Right ventricle myocardium superior (tissue), 1 donor: ENCODE data around the gene DCTD. TPM values are rescaled to one million over a fixed set of nuclear protein-coding genes. Genes with fewer than 3 reads are reported as not detected.

ENCODE experiments used
- ATAC-seq: fragments of 200-7000 bp; cut with Tn5 transposase; one replicate; pipeline ENCODE4 v1.9.1; 2020; ENCODE audit warnings: mild to moderate bottlenecking; ENCODE audit not compliant: poor library complexity
- DNase-seq: peaks from one replicate; pipeline ENCODE4 v3.0.0-alpha.2; 2020
- intact Hi-C: fragments of 100-400 bp; cut with DNase I; formaldehyde crosslinking; loops from one replicate; pipeline ENCODE4 v1.11.2; 2022
- long read RNA-seq: library from polyadenylated mRNA; unstranded; transcript quantifications from one replicate; pipeline ENCODE4 v2.0.0, GENCODE V29; 2021
- total RNA-seq: library from RNA; stranded (reverse); fragmentation: NEBNext Ultra II Directional; extraction: Animal tissue kit (Norgen Biotek cat#: 25700); gene quantifications from one replicate; pipeline ENCODE4 v1.2.1, GENCODE V29; 2021
- donor health status: DM: no; HTN: yes; CAD: no; lungs with severe emphysema.

Gene DCTD
- total RNA-seq: 38.0 TPM
- long read RNA-seq, transcript DCTD-202 (6 exons, 1,972 nt): minor isoform, 14 of 63 reads
- long read RNA-seq, transcript DCTD-201 (6 exons, 1,931 nt): major isoform, 35 of 63 reads
- long read RNA-seq, partial matches to known transcripts: 2 of 63 reads
- long read RNA-seq, other reads (novel, unspliced or antisense): 7 of 63 reads

DNA sequence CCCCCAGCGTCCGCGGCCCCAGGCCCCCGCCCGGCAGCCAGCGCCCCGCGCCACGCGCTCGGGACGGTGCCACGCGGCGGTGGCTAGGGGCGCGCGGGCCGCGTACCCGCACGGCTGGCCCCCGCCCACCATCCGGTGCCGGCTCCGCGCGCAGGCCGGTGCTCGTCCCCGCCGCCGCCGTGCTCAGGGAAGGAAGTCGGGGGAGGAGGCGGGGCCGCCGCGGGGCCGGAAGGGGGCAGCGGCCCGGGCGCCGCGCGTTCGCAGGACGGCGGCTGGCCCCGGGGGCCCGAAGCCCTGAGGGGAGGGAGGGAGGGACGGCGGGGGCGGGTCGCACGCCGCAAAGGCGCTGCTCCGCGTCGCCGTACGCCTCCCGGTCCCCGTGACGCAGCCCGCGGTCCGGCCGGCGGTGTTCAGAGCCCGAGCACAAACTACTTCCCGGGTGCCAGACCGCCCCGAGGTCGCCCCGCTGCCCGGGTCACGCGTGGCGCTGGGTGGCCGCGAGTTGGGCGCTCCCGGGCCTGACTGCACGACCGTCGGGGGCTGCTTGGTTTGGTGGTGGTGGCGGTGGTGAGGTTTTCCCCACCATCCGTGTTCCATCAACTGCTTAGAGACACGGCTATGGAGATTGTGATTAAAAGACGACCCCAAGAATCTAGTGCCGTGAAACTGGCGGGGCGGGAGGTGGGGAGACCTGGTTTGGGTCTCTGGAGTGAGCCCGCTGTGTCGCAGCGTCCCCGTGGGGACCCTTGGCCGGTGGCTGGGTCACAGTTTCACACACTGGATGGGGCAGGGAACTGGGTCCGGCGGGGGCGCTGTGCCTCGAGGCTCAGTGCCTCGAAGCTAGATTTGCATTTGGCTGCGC, at the start of gene DCTD:
Gene DCTD (minus strand): TSS at position 205 of the 862 bp plus-strand sequence. CDS start 1,818 bp downstream, outside the sequence.
- intact Hi-C loops: no loop called here
- peak; percentile 95 for ATAC-seq

DNA sequence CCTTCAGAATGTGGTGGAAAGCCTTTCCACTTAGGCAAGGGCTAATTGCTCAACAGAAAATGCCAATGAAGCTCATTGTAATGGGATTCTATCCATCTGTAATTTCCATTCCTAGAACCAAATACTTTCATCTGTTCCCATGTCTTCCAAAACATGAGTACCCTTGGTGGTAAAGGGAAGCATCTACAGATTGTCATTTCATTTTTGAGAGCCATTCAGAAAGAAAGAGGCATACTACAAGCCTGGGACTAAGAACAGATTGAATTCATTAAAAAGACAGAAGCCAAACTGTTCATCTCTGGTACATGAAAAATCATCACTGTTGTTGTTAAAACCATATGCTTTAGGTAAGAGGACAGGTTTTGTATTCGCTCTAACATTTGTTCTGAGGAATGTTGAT, 43.6 kb upstream of the DCTD start:
- DNase-seq: no peak
- intact Hi-C loops: no loop called here
- no peak for ATAC-seq

More for the DNA sequence above, at the start of gene DCTD:
- DNase-seq: peak; percentile 90

DNA sequence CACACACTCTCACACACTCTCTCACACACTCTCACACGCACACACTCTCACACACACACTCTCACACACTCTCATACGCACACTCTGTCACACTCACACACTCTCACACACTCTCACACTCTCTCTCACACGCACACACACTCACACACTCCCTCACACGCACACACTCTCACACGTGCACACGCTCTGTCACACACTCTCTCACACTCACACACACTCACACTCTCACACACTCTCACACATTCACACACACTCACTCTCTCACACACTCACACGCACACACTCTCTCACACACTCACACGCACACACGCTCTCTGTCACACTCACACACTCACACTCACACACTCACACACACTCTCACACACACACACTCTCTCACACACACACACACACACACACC, 43.0 kb upstream of the DCTD start:
- DNase-seq: no peak
- intact Hi-C loops: no loop called here
- no peak for ATAC-seq

DNA sequence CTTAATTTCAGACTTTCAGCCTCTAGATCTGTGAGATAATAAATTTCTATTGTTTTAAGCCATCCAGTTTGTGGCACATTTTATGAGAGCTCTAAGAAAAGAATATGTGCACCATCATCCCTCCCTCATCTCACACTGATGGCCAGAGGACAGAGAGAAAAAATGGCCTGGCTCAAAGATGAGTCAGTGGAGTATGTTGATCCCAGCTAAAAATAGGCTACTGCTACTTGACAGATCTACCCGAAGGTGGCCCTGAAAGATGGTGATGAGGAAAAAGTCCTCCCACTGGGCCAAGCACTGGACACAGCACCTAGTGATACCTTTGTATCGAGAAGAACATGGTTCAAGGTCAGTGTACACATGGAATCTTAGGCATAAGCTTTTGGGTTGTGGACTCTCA, 38.2 kb upstream of the DCTD start:
- no peak for ATAC-seq
- intact Hi-C loops: no loop called here
- DNase-seq: no peak

DNA sequence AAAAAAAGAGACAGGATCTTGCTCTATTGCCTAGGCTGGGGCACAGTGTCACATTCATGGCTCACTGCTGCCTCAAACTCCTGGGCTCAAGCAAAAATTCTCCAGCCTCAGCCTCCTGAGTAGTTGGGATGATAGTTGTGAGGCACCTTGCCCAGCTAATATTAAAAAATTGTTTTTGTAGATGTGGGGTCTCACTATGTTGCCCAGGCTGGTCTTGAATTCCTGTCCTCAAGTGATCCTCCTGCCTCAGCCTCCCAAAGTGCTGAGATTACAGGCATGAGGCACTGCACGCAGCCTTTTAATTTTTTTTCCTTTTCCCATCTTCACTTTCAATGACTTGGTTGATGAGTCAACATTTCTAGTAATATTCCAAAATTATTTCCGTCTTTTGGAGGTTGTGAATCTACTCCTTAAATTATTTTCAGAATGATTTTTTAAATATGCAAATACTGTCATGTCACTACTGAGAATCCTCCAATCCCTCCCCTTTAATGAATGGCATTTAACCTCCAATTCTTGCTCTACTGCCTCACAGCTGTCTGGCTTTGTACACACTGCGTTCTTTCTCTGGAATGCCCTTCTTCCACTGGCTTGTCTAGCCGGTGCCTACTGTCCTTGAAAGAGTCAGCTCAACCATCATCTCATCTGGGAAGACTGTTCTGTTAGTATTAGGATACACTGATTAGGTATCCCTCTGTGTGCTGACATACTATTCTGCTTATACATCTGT, 27.5 kb upstream of the DCTD start:
- intact Hi-C loops: loop anchor here (10.0 kb wide), 1 partner anchor 130 kb away; no protein-coding TSS in a partner anchor
- DNase-seq (no peak), ATAC-seq (no peak)

DNA sequence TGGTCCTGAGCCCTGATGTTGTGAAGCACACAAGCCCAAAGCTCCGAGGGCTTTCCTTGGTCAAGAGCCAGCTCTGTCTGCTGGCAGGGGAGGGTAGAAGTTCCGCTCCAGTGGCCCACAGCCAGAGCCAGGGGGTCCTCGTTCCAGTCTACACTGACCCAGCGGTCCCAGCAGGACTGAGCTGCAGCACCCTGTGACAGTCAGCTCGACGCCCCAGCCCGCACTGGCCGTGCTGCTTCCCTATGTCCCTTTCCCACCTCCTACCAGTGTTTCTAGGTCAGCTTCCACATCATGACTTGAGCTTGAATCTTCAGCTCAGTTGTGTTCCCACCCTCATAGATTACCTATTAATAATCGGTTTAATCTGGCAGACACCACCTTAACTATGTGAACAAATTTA, 22.5 kb upstream of the DCTD start:
- intact Hi-C loops: loop anchor here (5.0 to 10.0 kb wide), 2 partner anchors 135 to 323 kb away; no protein-coding TSS in a partner anchor
- DNase-seq: no peak
- no peak for ATAC-seq

DNA sequence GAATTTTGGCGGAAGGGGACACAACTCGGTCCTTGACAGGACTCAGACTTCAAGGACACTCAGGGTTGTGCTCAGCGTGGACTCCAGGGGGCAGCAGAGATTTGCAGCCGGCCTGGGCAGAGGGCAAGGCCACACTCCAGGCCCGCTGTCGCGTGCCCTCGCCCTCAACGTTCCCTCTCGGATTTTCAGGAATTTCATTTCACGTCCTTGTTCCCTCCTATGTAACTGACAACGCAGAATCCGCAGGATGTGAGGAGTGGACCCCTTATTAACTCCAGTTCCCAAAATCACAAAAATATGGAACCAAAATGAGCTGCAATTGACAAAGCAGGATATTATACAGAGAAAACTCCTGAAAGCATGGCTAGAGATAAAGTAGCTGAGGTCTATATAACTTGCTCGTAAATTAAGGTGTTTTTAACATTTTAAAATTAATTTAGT, 21.0 kb upstream of the DCTD start:
- ATAC-seq: peak; percentile 100
- intact Hi-C loops: loop anchor here (5.0 kb wide), 1 partner anchor 324 kb away; no protein-coding TSS in a partner anchor
- peak; percentile 81 for DNase-seq

DNA sequence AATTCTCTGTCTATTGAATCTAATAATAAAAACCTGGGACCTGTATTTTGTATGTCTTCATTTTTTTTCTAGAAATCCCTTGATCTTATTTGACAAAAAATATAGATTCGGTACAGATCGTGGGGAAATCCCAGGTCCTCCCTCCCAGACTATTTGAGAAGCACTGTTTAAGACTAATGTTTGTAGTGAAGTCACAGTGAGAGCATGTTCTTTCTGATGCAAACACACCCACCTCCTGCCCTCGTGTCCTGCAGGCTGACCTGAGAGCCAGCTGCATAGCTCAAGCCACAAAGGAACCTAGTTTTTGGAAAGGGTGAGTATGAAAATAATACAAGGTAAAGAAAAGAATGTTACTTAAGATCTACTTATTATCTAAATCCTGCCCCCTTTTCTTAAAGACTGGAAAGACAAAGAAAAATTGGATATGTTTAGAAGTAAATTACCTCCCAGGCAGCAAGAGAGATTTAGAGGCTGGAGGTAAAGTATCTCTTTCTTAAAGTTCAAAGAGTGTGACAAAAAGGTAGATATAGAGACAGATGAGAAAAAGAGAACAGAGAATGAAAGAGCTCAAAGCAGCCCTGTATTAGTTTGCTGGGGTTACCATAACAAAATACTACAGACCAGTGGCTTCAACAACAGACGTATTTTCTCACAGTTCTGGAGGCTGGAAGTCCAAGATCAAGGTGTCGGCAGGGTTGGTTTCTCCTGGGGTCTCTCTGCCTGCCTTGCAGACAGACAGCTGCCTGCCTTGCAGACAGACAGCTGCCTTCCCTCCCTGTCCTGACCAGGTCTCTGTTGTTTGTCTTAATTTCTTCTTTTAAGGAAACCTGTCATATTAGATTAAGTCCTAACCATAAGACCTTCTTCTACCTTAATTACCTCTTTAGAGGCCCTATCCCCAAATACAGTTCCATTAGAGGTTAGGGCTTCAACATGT, 20.4 kb upstream of the DCTD start:
- DNase-seq: no peak
- intact Hi-C loops: loop anchor here (5.0 kb wide), 1 partner anchor 325 kb away; no protein-coding TSS in a partner anchor
- no peak for ATAC-seq

DNA sequence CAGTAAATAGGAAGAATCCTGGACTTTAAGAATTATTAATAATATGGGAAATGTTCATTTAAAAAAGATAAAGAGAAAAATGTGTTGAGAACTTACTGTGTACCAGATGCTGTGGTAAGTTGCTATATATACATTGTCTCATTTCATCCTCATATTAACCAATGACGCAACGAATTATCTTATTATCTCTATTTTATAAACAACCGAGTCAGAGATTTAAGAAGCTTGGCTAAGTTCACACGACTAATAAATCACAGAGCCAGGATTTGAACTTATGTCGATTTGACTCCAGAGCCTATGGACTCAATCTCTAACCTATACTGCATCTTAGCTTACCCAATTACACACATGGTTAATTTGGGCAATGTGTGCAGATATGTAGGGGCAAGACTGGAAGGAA, 15.5 kb upstream of the DCTD start:
- no peak for ATAC-seq
- intact Hi-C loops: no loop called here
- DNase-seq: no peak

DNA sequence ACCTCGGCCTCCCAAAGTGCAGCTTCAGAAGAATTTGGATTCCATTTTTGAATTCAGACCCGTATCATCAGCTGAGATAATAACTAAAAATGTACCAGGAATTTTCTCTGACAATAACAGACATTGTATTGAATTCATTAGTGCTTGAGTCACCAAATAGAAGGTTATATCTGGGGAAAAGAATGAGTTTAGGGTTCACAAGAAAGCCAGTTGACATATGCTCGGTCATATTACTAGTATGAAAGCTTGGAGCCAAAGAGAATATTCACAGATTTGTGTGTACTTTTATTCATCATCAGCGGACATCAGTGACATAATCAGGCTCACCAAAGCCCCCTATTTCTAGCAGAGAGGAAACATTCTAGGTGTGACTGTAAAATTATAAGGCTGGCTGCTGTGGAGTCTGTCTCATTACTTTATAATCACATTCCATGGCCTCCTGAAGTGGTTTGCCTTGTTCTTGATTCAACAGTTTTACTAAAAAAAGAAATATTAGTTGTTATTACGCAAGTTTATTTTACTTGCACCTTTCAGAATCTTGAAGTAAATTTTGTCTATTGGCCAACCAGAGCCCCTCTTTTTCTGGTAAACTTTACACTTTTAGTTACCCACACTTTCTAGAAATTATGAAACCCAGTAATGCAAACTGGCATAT, 14.6 kb upstream of the DCTD start:
- intact Hi-C loops: no loop called here
- DNase-seq: no peak
- no peak for ATAC-seq

DNA sequence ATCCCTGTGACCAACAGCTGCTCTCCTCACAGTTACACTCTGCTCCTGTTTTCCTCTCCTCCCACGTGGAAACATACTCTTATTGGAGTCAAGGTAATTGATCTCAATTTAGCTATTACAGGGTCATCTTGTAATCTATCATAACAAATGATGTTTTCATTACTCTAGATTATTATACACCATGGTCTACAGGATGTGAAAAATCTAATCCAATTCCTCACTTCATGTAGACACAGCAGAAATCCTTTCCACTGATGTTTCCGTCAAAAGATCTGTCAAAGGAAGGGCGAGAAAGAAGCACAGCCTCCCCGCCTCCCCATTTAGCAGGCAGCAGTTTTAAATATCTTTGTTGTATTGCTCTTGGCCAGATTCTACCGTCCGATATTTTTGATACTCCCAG, 13.7 kb upstream of the DCTD start:
- ATAC-seq (no peak), DNase-seq (no peak)
- intact Hi-C loops: no loop called here

DNA sequence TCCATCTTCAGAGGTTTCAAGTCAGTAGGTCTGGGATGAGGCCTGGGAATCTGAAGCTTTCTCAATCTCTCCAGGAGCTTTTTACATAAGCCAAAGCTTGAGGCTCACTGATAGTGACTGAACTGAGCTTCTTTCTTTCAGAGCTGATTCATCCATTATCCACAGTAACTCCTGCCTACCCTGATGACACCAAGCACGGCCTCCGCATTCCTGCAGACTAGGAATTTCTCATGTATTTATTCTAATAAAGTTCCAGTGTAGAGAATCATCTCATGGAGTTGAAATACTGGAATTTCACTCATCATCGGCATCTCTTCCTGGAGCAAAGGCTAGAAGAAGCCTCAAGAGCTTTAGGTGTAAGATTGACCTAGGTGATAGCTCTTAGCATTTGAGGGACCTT, 12.1 kb upstream of the DCTD start:
- no peak for DNase-seq
- ATAC-seq: no peak
- intact Hi-C loops: no loop called here

DNA sequence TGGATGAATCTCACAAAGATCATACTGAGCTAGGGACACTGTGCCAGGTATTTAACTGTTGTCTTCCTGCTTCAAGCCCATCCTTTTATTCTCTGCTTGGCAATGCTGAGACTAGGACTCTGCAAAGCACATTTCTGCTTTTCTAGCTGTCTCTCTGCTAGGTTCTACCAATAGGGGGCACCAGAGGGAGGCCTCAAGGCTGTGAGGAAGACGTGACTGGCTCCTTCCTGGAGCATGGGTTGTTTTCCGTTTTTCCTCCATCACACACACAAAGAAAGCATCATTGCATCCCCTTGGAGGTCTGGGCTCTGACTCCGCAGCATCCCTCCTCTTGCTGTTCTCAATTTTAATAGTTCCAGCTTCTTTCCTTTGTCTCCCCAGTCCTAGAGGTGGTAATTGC, 10.9 kb upstream of the DCTD start:
- DNase-seq: no peak
- no peak for ATAC-seq
- intact Hi-C loops: no loop called here

DNA sequence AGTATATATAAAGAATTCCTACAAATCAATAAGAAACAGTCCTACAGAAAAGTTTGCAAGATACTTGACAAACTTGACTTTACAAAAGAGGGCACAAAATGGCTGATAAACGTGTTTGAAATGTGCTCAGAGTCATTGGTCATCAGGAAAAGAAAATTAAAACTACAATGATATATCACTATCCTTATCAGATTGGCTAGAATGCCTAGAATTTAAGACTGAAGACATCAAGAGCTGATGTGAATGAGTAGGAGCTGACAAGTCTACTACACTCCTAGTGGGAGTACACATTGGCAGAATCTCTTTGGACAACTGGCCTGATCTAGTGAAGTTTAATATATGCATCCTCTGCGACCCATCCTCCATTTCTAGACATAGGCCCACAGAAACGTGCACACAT, 10.3 kb upstream of the DCTD start:
- DNase-seq (no peak), ATAC-seq (no peak)
- intact Hi-C loops: no loop called here

DNA sequence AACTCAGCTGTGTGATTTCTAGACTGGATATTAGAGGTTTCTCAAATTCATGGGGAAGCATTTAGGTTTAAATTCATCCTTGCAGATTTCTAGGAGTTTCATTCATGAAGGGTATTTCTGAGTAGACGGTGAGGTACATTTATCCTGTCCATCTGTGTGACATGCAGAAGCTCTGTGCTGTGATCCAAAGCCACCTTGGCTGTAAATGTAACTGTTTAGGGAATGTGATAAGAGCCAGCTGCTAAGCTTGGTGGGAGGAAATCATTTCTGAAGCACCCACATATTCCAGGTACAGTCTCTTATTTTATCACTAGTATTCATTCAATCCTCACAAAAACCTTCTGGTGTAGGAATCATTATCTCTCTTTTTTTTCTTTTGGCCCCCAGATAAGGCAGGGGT, 8.7 kb upstream of the DCTD start:
- intact Hi-C loops: no loop called here
- DNase-seq (no peak), ATAC-seq (no peak)

DNA sequence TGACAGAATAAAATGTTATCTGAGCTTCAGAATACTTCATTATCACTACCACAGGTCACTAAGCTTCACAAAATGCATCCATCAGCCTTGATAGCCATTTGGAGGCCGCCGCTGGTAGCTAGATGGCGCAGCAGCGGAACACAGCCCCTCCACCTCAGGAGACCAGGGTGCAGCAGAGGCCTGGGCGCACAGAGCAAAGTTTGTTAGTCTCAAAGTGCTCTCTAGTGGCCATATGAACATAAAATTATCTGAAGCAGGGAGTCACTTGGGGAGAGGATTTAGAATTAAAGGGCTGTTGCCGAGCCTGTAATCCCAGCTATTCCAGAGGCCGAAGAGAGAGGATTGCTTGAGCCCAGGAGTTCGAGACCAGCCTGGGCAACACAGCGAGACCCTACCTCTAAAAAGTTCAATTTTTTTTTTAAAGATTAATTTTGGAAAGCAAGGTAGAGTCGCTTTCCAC, 8.1 kb upstream of the DCTD start:
- DNase-seq: peak; percentile 77
- ATAC-seq: peak; percentile 91
- intact Hi-C loops: no loop called here

DNA sequence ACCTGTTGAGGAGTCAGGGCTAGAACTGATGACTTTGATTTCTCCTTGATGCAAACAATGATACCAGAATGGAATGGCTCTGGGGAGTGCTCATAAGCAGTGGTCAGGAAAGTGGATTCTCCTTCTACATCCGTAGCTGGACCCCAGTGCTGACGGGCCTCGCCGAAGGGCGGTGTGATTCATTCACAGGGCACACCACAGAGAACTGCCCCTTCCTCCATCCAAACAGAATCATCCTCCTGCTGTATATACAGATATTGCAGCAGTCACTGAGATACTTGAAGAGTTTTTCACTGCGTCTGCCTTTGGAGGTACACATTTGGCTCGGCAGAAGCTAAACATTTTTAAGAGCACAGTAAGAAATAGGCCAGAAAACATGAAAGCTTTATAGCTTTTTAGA, 7.3 kb upstream of the DCTD start:
- DNase-seq (no peak), ATAC-seq (no peak)
- intact Hi-C loops: no loop called here

DNA sequence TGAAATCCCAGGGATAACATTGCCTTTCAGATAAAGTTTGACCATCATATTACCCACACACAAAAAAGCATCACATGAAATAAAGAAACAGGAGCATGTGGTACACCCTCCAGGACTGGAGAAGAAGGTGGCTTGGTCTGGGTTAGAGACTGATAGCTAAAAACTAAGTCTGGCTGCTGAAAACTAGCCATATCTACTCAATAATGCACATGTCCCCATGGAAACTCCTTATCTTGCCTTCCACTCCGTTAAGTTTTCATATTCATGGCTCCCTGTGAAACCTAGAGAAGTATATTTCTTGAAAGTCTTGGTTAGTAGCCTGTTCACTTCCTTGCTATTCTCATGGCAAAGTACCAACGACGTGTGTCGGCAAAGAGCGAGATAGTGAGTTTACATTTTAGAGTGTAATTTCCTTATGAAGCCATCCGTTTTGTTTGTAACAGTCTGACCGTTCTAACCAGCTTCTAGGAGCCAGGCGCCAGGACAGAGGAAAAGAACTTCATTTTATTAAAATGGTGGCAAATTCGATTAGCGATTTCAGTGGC, 6.7 kb upstream of the DCTD start:
- intact Hi-C loops: no loop called here
- DNase-seq: no peak

More for the DNA sequence above, 6.7 kb upstream of the DCTD start:
- no peak for ATAC-seq
